Tibial nerve (tissue), 3 donors: ENCODE data around the gene ZNF836.

Experiments
- CTCF ChIP-seq, 5 experiments: fragments of 200-600 bp in 3 of 5; fragments of 450-650 bp in 2 of 5; sonication (generic) in 3 of 5; IDR thresholded peaks; one replicate each; pipeline ENCODE4 v1.5.1; 2016 to 2019; ENCODE audit warnings: antibody characterized with exemption in 5 of 5, mild to moderate bottlenecking in 3 of 5, moderate library complexity in 2 of 5
- POLR2A ChIP-seq, 2 donors: fragments of 450-650 bp; IDR thresholded peaks; one replicate each; pipeline ENCODE4 v1.6.1; 2017; ENCODE audit warnings: antibody characterized with exemption in 2 of 2, mild to moderate bottlenecking in 2 of 2, moderate library complexity in 2 of 2

GRCh38 chr19:52200044-52200443 is 28.6 kb upstream of the ZNF836 start:
- TF ChIP-seq CTCF (IDR thresholded peaks at IDR 0.05) = no peak
- TF ChIP-seq POLR2A (IDR thresholded peaks at IDR 0.05) = no peak
